ENCODE results near the gene LUZP1.
"Not testable (repeated sequence)": the region's sequence is repeated elsewhere in the genome, so short reads cannot be mapped to it uniquely, and the experiment has no call there.

Gene LUZP1

DNA sequence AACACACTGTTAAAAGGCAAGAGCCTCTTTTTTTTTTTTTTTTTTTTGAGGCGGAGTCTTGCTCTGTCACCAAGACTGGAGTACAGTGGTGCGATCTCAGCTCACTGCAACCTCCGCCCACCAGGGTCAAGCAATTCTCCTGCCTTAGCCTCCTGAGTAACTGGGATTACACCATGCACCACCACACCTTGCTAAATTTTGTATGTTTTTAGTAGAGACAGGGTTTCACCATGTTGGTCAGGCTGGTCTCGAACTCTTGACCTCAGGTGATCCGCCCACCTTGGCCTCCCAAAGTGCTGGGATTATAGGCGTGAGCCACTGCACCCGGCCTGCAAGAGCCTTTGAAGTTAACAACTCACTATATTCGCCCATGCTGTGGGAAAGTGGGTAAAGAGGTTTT, 39.1 kb upstream of the LUZP1 start:
- peaks cover 26% of the 10 kb centered on the region for H3K27me3 ChIP-seq (replicated peaks; ENCODE audit: control insufficient read depth, insufficient read depth, low read length)

DNA sequence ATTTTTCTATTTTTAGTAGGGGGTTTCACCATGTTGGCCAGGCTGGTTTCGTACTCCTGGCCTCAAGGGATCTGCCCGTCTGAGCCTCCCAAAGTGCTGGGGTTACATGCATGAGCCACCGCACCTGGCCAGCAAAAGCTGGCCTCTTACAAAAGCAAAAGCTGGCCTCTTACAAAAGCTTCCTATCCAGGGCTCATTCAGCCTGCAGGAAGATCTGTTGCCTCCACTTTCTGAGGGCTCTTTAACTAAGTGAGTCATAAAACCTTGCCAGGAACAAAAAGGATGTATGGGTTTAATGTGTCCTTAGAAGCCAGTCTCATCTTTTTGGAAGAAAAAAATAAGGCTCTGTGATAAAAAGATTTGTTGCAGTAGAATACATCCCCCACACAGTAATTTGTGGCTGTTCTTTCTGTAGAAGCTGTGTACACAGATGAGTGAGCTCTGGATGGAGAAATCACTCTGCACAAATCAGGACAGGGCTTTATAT, 33.6 kb upstream of the LUZP1 start:
- H3K4me3 ChIP-seq (ENCODE audit: low read length) = no peak overlapping the region
- H3K9me3 ChIP-seq (ENCODE audit: control insufficient read depth, low read length) = no peaks in the 10 kb centered on the region
- H3K9ac ChIP-seq (ENCODE audit: low read length) = no peak overlapping the region
- peak; percentile 40 for DNase-seq (ENCODE audit: low read depth)
- H3K27me3 ChIP-seq (replicated peaks; ENCODE audit: control insufficient read depth, insufficient read depth, low read length) = peaks cover 5% of the 10 kb centered on the region
- H3K4me1 ChIP-seq (ENCODE audit: control insufficient read depth, insufficient read depth, low read length) = peaks cover 4% of the 10 kb centered on the region
- no peaks in the 10 kb centered on the region for H3K36me3 ChIP-seq (ENCODE audit: control insufficient read depth, insufficient read depth, low read length, severe bottlenecking)

More for the DNA sequence above, 39.1 kb upstream of the LUZP1 start:
- DNase-seq (ENCODE audit: low read depth); H3K9me3 ChIP-seq (ENCODE audit: control insufficient read depth, low read length); H3K9ac ChIP-seq (ENCODE audit: low read length); H3K4me3 ChIP-seq (ENCODE audit: low read length); H3K36me3 ChIP-seq (ENCODE audit: control insufficient read depth, insufficient read depth, low read length, severe bottlenecking); H3K4me1 ChIP-seq (ENCODE audit: control insufficient read depth, insufficient read depth, low read length): not testable (repeated sequence)

DNA sequence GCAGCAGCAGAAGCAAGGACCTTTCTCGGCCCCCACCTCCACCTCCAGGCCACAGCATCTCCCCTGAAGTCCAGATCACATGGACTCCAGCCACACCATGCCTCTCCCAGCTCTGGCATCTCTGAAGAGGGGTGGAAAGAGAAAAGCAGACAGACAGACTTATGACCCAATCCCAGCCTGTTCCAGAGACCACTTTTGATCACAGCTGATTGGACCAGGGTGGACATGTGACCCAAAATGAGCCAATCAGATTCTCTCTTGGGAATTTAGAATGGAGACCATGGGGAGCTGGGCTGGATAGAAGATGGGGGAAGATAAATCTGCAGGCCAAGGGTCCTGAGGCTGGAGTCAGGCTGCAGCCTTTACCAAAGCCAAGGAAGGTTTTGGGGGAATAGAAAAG, 32.2 kb upstream of the LUZP1 start:
- Histone ChIP-seq H3K9me3 (ENCODE audit: control insufficient read depth, low read length) (no peaks in the 10 kb centered on the region), H3K36me3 (ENCODE audit: control insufficient read depth, insufficient read depth, low read length, severe bottlenecking) (no peaks in the 10 kb centered on the region), H3K9ac (ENCODE audit: low read length) (no peak overlapping the region), H3K4me3 (ENCODE audit: low read length) (no peak overlapping the region), H3K4me1 (ENCODE audit: control insufficient read depth, insufficient read depth, low read length) (peaks cover 10% of the 10 kb centered on the region), H3K27me3 (replicated peaks; ENCODE audit: control insufficient read depth, insufficient read depth, low read length) (no peaks in the 10 kb centered on the region)
- DNase-seq (ENCODE audit: low read depth) = no peak

DNA sequence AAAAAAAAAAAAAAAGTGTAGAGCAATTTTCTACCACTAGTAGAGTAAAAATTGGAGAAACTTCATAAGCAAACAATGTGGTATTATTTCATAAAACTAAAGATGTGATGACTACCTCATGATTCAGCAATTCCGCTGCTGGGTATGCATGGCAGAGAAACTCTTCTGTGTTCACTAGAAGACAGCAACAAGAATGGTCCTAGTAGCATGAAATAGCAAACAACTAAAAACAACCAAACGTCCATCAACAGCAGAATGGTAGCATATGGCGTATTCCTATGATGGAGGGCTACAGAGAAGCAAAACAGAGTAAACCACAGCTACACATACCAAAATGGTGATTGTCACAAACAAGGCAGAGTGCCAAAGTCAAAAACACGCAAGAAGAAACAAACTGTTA, 29.7 kb upstream of the LUZP1 start:
- Histone ChIP-seq H3K4me1 (ENCODE audit: control insufficient read depth, insufficient read depth, low read length) (peaks cover 24% of the 10 kb centered on the region), H3K36me3 (ENCODE audit: control insufficient read depth, insufficient read depth, low read length, severe bottlenecking) (no peaks in the 10 kb centered on the region), H3K27me3 (replicated peaks; ENCODE audit: control insufficient read depth, insufficient read depth, low read length) (no peaks in the 10 kb centered on the region), H3K4me3 (ENCODE audit: low read length) (no peak overlapping the region), H3K9me3 (ENCODE audit: control insufficient read depth, low read length) (no peaks in the 10 kb centered on the region), H3K9ac (ENCODE audit: low read length) (no peak overlapping the region)
- DNase-seq (ENCODE audit: low read depth) = peak; percentile 90

- H3K9ac ChIP-seq (ENCODE audit: low read length) = no peak overlapping the region
- no peaks in the 10 kb centered on the region for H3K27me3 ChIP-seq (replicated peaks; ENCODE audit: control insufficient read depth, insufficient read depth, low read length)
- no peak overlapping the region for H3K4me3 ChIP-seq (ENCODE audit: low read length)
- peaks cover 24% of the 10 kb centered on the region for H3K4me1 ChIP-seq (ENCODE audit: control insufficient read depth, insufficient read depth, low read length)
- H3K9me3 ChIP-seq (ENCODE audit: control insufficient read depth, low read length) = no peaks in the 10 kb centered on the region
- H3K36me3 ChIP-seq (ENCODE audit: control insufficient read depth, insufficient read depth, low read length, severe bottlenecking) = no peaks in the 10 kb centered on the region
- peak; percentile 92 for DNase-seq (ENCODE audit: low read depth)
Observed at GRCh38 chr1:23196627-23197328, 28.1 kb upstream of the LUZP1 start.

GRCh38 chr1:23194119-23194984, 25.7 kb upstream of the LUZP1 start:
- peaks cover 7% of the 10 kb centered on the region for H3K27me3 ChIP-seq (replicated peaks; ENCODE audit: control insufficient read depth, insufficient read depth, low read length)
- no peaks in the 10 kb centered on the region for H3K36me3 ChIP-seq (ENCODE audit: control insufficient read depth, insufficient read depth, low read length, severe bottlenecking)
- H3K9me3 ChIP-seq (ENCODE audit: control insufficient read depth, low read length) = no peaks in the 10 kb centered on the region
- DNase-seq (ENCODE audit: low read depth) = peak; percentile 73
- H3K4me1 ChIP-seq (ENCODE audit: control insufficient read depth, insufficient read depth, low read length) = peaks cover 24% of the 10 kb centered on the region
- peak overlapping the region; percentile 63 for H3K4me3 ChIP-seq (ENCODE audit: low read length)
- peak overlapping the region; percentile 10 for H3K9ac ChIP-seq (ENCODE audit: low read length)

DNA sequence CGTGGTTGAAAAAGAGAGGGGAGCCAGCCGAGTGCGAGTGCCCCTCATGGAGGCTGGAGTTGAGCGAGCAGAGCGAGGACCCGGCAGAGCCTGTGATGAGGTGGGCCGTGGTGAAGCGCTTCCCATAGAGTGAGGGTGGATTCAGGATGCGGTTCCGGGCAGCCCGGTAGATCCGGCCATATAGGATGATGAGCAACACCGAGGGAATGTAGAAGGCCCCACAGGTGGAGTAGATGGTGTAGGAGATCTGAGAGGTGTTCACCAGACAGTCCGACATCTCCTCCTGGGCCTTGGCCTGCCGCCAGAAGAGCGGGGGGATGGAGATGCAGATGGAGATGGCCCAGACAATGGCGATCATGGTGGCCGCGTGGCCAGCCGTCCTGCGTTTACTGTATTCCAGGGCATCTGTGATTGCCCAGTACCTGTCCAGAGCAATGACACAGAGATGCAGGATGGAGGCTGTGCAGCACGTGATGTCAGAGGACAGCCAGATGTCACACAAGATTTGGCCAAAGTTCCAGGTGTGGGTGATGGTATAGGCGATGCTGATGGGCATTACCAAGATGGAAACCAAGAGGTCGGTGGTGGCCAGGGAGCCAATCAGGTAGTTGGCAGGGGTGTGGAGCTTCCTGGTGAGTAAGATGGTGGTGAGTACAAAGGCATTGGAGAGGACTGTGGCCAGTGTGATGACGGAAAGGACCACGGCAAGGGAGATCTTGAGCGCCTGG, 24.9 kb upstream of the LUZP1 start:
- H3K4me3 ChIP-seq (ENCODE audit: low read length) = no peak overlapping the region
- H3K4me1 ChIP-seq (ENCODE audit: control insufficient read depth, insufficient read depth, low read length) = peaks cover 23% of the 10 kb centered on the region
- H3K9ac ChIP-seq (ENCODE audit: low read length) = no peak overlapping the region
- H3K9me3 ChIP-seq (ENCODE audit: control insufficient read depth, low read length) = no peaks in the 10 kb centered on the region
- DNase-seq (ENCODE audit: low read depth) = no peak
- no peaks in the 10 kb centered on the region for H3K36me3 ChIP-seq (ENCODE audit: control insufficient read depth, insufficient read depth, low read length, severe bottlenecking)
- peaks cover 7% of the 10 kb centered on the region for H3K27me3 ChIP-seq (replicated peaks; ENCODE audit: control insufficient read depth, insufficient read depth, low read length)

DNA sequence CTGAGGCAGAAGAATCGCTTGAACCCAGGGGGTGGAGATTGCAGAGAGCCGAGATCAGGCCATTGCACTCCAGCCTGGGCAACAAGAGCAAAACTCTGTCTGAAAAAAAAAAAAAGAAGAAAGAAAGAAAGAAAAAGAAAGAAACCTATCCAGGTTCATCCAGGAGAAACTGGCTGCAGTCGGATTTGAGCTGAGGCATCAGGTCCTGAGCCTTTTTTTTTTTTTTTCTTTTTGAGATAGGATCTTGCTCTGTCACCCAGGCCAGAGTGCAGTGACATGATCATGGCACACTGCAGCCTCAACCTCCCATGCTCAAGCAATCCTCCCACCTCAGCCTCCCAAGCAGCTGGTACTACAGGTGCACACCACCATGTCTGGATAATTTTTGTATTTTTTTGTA, 22.5 kb upstream of the LUZP1 start:
- peaks cover 15% of the 10 kb centered on the region for H3K4me1 ChIP-seq (ENCODE audit: control insufficient read depth, insufficient read depth, low read length)
- H3K9ac ChIP-seq (ENCODE audit: low read length) = no peak overlapping the region
- no peak for DNase-seq (ENCODE audit: low read depth)

DNA sequence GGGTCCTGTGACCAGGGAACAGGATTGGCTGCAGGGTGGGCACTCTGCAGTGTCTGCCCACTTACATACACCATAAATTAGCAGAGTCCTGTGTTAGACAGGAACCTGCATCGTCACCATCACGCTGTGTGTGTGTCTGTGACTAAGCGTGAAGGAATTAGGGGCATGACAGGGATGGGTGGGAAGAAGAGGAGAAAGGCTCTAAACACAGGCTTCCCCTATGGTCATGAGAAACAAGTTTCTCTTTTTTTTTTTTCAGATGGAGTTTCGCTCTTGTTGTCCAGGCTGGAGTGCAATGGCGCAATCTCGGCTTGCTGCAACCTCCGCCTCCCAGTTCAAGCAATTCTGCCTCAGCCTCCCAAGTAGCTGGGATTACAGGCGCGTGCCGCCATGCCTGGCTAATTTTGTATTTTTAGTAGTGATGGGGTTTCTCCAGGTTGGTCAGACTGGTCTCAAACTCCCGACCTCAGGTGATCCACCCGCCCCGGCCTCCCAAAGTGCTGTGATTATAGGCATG, 20.3 kb upstream of the LUZP1 start:
- H3K4me1 ChIP-seq (ENCODE audit: control insufficient read depth, insufficient read depth, low read length); H3K9ac ChIP-seq (ENCODE audit: low read length); H3K27me3 ChIP-seq (replicated peaks; ENCODE audit: control insufficient read depth, insufficient read depth, low read length); H3K36me3 ChIP-seq (ENCODE audit: control insufficient read depth, insufficient read depth, low read length, severe bottlenecking); H3K9me3 ChIP-seq (ENCODE audit: control insufficient read depth, low read length); H3K4me3 ChIP-seq (ENCODE audit: low read length): not testable (repeated sequence)
- peak; percentile 40 for DNase-seq (ENCODE audit: low read depth)

More for the DNA sequence above, 22.5 kb upstream of the LUZP1 start:
- H3K4me3 ChIP-seq (ENCODE audit: low read length) = no peak overlapping the region
- H3K36me3 ChIP-seq (ENCODE audit: control insufficient read depth, insufficient read depth, low read length, severe bottlenecking) = no peaks in the 10 kb centered on the region
- no peaks in the 10 kb centered on the region for H3K9me3 ChIP-seq (ENCODE audit: control insufficient read depth, low read length)
- H3K27me3 ChIP-seq (replicated peaks; ENCODE audit: control insufficient read depth, insufficient read depth, low read length) = peaks cover 7% of the 10 kb centered on the region

- DNase-seq (ENCODE audit: low read depth) = no peak
- Histone ChIP-seq H3K36me3 (ENCODE audit: control insufficient read depth, insufficient read depth, low read length, severe bottlenecking) (no peaks in the 10 kb centered on the region), H3K4me1 (ENCODE audit: control insufficient read depth, insufficient read depth, low read length) (no peaks in the 10 kb centered on the region), H3K4me3 (ENCODE audit: low read length) (no peak overlapping the region), H3K27me3 (replicated peaks; ENCODE audit: control insufficient read depth, insufficient read depth, low read length) (peaks cover 9% of the 10 kb centered on the region), H3K9me3 (ENCODE audit: control insufficient read depth, low read length) (no peaks in the 10 kb centered on the region), H3K9ac (ENCODE audit: low read length) (no peak overlapping the region)
Observed at GRCh38 chr1:23188434-23188884, 19.8 kb upstream of the LUZP1 start.

DNA sequence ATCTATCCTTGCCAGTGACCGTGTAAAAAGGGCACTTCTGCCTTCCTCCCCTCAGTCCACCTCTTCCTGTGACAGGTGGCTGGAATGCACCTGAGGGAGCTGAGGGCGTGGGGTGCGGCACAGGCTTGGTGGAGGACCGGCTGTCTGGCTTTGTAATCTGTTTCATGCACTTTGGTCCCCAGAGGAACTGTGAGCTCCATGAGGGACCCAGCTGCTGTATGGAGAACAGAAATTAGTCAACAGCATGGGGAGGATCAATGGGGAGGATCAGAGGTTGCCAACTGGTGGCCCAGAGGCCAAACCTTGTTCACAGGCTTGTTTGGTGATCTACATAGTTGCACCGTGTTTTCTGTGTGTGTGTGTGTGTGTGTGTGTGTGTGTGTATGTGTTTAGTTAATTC, 19.0 kb upstream of the LUZP1 start:
- Histone ChIP-seq H3K36me3 (ENCODE audit: control insufficient read depth, insufficient read depth, low read length, severe bottlenecking) (no peaks in the 10 kb centered on the region), H3K9me3 (ENCODE audit: control insufficient read depth, low read length) (no peaks in the 10 kb centered on the region), H3K9ac (ENCODE audit: low read length) (no peak overlapping the region), H3K4me1 (ENCODE audit: control insufficient read depth, insufficient read depth, low read length) (no peaks in the 10 kb centered on the region), H3K27me3 (replicated peaks; ENCODE audit: control insufficient read depth, insufficient read depth, low read length) (peaks cover 13% of the 10 kb centered on the region), H3K4me3 (ENCODE audit: low read length) (no peak overlapping the region)
- DNase-seq (ENCODE audit: low read depth) = no peak
